Mucosa of descending colon (tissue), 3 donors: ENCODE results near the gene SDK1. TPM values are rescaled to one million over a fixed set of nuclear protein-coding genes. Genes with fewer than 3 reads are reported as not detected.

Source experiments
- ATAC-seq: fragments of 200-7000 bp; cut with Tn5 transposase; one replicate; pipeline ENCODE4 v1.9.1; 2020; ENCODE audit warnings: mild to moderate bottlenecking, moderate library complexity
- DNase-seq, 3 donors: peaks; one replicate each; pipeline ENCODE4 v3.0.0-alpha.2; 2020
- H3K36me3 ChIP-seq: fragments of 200-600 bp; one replicate; pipeline ENCODE4 v1.8.0; 2021; ENCODE audit warnings: low read depth, mild to moderate bottlenecking
- H3K4me1 ChIP-seq: fragments of 200-600 bp; one replicate; pipeline ENCODE4 v1.8.0; 2021; ENCODE audit warnings: low read depth, mild to moderate bottlenecking
- H3K4me3 ChIP-seq: fragments of 200-600 bp; one replicate; pipeline ENCODE4 v1.8.0; 2021; ENCODE audit warnings: mild to moderate bottlenecking
- H3K9me3 ChIP-seq: fragments of 200-600 bp; one replicate; pipeline ENCODE4 v1.8.0; 2021; ENCODE audit warnings: mild to moderate bottlenecking
- CTCF ChIP-seq: fragments of 200-600 bp; IDR thresholded peaks from one replicate; pipeline ENCODE4 v1.8.0; 2022; ENCODE audit warnings: antibody characterized with exemption, mild to moderate bottlenecking
- intact Hi-C, 2 donors: fragments of 100-400 bp; cut with DNase I in 1 of 2; cut with micrococcal nuclease in 1 of 2; formaldehyde crosslinking; loops; one replicate each; pipeline versions ENCODE4 v1.11.0 to v1.11.1; 2022; cut with DNase I, micrococcal nuclease
- total RNA-seq, 3 donors: library from RNA; stranded (reverse); fragmentation: NEBNext Ultra II Directional in 2 of 3; extraction: Animal tissue kit (Norgen Biotek cat#: 25700) in 2 of 3; gene quantifications; one replicate each; pipeline versions ENCODE4 v1.2.1 to v1.2.4, GENCODE V29; 2021 to 2023
- donor health status: DM: no; HTN: no; CAD: no; lungs with moderate emphysema.
- donor health status: DM: no; HTN: no; CAD: no.
- donor health status: DM: no; HTN: yes; CAD: no.

Gene SDK1
- total RNA-seq, 3 donors from 2014 or later, result 2.7 to 20.2 (median 4.2) TPM

DNA sequence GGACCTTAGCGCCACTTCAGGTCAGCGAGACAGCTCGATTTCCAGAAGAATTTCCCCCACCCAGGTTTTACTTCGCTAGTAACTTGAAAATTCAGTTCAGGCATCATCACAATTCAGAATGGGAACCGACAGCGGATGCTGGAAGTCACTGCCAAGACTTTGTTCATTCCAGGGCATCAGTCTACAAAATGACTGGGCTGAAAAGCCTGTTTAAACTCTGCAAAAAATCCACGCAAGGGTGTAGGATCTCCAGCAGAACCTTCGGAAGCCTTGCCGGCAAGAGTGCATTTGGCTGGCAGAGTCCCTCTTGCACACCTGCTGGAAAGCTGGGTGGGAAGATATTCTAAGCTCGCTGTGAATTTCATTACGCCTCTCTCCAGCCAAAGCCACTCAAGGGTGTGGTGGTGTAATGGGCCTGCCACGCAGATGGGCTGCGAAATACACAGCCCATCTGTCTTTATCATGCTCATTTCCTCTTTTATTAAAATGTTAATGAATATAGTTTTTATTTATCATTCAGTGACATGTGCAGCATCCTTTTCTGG is 709.1 kb downstream of the SDK1 start:
- Histone ChIP-seq H3K9me3 (no peaks in the 10 kb centered on the region), H3K4me3 (no peak overlapping the region), H3K4me1 (no peaks in the 10 kb centered on the region), H3K36me3 (no peaks in the 10 kb centered on the region)
- no peak for DNase-seq
- ATAC-seq, result no peak
- intact Hi-C loops, result no loop called here
- TF ChIP-seq CTCF, result no peak

DNA sequence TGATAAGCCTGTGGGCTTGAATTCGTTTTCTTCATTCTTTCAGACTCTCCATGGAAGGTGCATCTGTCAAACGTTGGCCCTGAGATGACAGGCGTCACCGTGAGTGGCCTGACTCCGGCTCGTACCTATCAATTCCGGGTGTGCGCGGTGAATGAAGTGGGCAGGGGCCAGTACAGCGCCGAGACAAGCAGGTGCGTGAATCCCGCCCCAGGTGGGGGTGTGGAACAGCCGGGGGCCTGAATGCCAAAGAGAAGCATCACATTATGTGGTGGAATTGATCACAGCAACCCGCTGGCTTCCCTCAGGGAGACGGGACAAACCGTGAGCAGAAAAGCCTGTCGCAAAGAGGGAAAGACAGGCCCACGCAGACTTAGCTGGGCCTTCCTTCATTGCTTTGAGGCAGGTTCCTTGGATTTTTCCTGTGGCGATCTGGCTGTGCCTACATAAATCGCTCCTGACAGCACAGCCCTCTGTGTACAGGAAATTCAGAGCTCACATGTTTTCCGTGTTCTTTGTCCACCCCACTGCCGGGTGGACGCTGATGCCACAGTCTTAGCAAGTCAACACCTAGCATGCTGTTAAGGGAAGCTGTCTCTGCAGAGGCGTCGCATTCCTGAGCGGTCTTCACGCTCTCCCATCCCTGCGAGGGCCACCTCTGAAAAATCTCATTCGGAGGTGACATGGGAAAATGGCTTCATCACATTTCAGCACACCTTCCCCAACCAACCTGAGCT is 710.0 kb downstream of the SDK1 start:
- no peak for TF ChIP-seq CTCF
- H3K4me3 ChIP-seq, result no peak overlapping the region
- intact Hi-C loops, result no loop called here
- DNase-seq (no peak), ATAC-seq (no peak)
- H3K9me3 ChIP-seq, result no peaks in the 10 kb centered on the region
- no peaks in the 10 kb centered on the region for H3K36me3 ChIP-seq
- no peaks in the 10 kb centered on the region for H3K4me1 ChIP-seq

- no peak overlapping the region for H3K4me3 ChIP-seq
- no peaks in the 10 kb centered on the region for H3K9me3 ChIP-seq
- H3K36me3 ChIP-seq, result no peaks in the 10 kb centered on the region
- H3K4me1 ChIP-seq, result no peaks in the 10 kb centered on the region
- no peak for DNase-seq
- TF ChIP-seq CTCF, result no peak
- intact Hi-C loops, result no loop called here
- no peak for ATAC-seq
Measured at GRCh38 chr7:4013793-4014192, 712.7 kb downstream of the SDK1 start.

- ATAC-seq (no peak), DNase-seq (no peak)
- intact Hi-C loops, result no loop called here
- no peak overlapping the region for H3K4me3 ChIP-seq
- TF ChIP-seq CTCF, result no peak
- no peaks in the 10 kb centered on the region for H3K4me1 ChIP-seq
- no peaks in the 10 kb centered on the region for H3K9me3 ChIP-seq
- H3K36me3 ChIP-seq, result no peaks in the 10 kb centered on the region
Measured at GRCh38 chr7:4014346-4015050, 713.4 kb downstream of the SDK1 start.

DNA sequence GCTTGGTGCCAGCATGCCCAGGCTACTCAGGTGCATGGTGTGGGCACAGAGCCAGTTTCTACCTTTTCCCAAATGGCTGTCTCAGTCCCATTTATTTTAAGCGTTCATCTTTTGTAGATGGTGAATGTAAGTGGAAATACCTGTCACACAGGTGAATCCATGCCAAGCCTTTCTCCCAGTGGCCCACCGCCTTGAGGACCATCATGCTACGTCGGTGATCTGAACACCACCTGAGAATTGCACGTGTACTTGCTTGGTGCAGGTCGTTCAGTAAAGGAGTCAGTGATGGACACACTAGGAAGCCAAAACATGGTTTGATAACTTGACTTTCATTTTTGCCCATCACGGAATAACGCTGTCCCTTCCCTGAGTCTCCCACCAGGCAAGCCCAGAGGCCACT is 714.3 kb downstream of the SDK1 start:
- Histone ChIP-seq H3K36me3 (no peaks in the 10 kb centered on the region), H3K4me3 (no peak overlapping the region), H3K9me3 (no peaks in the 10 kb centered on the region), H3K4me1 (no peaks in the 10 kb centered on the region)
- DNase-seq (no peak), ATAC-seq (no peak)
- TF ChIP-seq CTCF, result no peak
- intact Hi-C loops, result no loop called here
